MV-4-11 (cell line): ENCODE measurements around the gene RNF19B.
A peak's percentile ranks its signal among the peaks of the same experiment; 100 is the strongest.

Experiments used
- DNase-seq: peaks from one replicate; lab custom pipeline; 2025; lab: John Stamatoyannopoulos, UW

The RNF19B gene

DNA sequence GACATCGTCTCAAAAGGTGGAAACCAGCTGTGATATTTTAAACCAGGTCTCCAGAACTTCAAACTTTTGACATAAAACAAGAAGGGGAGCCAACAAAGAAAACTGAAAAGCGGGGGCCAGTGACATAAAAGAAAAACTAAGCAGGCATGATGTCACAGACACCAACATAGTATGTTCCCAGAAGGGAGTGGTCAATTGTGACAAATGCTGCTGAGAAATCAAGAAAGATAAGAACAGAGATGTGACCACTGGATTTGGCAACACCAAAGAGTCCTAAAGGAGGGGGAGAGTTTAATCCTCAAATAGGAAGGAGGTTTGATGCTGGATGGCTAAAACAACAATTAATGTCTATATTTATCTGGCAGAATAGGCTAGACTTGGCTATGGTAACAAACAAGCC lies 2.3 kb upstream of the RNF19B start:
- DNase-seq: peak; percentile 62

DNA sequence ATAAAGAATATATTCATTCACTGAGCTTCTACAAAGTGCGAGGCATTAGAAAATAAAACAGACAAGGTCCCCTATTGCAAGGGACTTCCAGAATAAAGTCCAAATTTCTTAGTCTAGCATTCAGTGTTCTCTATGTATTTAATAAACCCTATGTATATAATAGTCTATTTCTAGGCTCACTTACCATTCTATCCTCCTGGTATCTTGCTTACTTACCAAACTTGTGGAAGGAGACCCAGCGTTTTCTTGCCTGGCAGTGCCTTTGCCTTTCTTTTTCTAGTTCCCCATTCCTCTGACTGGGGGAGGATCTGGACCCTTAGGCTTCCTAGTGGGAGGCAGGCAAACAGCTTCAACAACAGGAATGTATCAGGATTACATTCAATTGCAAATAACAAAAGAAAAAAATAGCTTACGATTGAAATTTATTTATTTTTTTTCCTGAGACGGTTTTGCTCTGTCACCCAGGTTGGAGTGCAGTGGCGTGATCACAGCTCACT lies 690 bp upstream of the RNF19B start:
- DNase-seq: peak; percentile 38

DNA sequence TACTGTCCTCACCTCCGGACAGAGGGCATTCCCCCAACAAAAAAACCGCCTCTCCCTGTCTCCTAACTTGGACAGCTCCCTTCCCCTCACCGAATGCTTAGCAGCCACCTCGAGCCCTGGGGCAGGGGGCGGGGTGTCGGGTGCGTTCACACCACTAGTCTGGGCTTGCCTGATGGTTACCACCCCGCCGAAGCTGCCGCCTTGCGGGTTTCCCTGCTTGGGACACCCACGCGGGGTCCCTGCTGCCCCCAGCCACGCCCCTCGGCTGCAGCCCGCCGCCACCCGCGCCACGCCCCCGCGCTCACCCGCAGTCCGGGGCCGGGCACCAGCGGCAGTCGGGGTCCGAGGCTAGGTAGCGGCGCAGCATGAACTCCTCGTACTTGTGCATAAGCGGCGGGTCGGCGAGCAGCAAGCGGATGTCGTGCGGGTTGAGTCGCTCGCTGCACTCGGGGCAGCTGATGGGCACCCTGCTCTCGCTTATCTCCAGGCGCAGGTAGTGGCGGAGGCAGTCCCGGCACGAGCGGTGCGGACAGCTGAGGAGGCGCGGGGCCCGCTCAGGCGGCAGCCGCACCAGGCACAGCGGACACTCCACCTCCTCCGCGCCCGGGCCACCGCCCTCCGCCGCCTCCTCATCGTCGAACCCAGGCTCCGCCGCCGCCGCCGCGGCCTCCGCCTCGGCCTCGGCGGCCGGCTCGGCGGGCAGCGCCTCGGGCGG lies 706 bp downstream of the RNF19B start:
- peak; percentile 7 for DNase-seq

DNA sequence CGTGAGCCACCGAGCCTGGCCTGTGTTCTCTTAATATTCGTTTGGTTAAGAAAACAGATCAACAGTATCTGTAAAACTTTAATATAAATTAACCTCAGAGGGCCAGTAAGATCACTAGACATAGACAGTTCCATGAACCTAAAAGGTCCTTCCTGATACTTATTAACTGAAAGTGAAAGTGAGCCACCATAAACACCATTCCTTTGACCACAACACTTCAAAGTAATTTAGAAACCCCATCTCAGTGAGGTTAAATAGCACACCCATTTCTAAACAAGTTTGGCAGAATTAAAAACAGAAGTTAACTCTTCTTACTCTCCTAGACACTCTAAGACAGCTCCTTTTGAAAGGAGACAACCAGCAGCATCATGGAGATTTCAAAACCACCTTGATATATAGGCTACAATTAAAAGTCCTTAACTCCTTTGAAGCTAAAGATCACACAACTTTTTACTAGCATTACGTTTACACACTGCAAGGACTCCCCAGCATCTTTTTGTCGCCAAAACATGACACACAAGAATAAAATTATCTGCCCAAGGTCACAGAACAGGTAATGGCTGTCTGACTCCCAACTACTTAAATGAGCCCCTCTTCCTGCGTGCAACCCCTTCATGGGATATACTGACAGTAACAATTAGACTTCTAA lies 2.2 kb downstream of the RNF19B start:
- DNase-seq: peak; percentile 60

DNA sequence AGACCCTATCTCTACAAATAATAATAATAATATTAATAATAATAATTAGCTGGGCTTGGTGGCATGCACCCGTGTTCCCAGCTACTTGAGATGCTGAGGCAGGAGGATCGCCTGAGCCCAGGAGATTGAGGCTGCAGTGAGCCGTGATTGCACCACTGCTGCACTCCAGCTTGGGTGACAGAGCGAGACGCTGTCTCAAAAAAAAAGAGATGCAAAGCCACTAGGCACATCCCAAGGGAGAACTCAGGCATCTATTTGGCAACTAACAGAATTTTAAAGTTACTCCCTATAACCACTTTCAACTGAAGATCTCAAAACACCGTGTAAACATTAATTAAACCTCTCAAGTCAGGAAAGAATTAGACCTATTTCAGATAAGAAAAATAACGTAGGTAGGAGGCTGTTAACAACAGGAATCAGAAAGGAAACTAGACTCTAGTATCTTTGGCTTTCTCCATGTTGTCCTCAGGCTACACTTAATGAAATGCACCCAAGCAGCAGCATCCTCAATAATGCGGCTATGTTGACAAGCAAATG lies 3.7 kb downstream of the RNF19B start:
- DNase-seq: no peak

DNA sequence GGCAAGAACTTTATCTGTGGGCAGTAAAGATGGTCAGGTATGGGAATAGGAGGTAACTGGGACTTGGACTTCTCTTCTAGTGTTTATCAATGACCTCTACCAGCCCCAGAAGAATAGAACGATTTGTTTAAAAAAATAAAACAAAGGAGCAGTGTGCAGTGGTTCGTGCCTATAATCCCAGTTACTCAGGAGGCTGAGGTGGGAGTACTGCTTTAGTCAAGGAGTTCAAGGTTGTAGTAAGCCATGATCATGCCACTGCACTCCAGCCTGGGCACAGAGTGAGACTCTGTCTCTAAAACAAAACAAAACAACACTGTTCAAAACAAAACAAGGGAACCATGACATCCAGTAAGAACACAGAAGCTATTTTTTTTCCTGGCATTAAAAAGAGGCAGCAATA lies 4.3 kb downstream of the RNF19B start:
- DNase-seq: no peak

DNA sequence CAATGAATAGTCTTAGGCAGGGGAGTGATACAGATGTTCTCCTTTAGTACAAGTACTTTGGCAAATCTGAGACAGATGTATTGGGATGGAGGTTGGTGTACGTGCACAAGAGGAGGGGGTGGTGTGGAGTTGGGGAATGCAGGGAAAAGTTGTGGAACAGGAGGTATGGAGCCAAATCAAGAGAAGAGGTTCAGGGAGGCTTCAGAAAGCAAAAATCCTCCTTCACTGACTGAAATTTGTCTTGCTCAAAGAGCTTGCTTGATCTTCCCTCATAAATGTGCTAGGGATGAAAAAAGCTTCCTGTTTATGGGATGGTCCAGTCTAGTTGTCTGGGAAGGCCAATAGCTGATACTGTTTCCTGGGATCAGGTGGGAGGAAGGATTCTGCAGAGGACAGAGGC lies 5.8 kb downstream of the RNF19B start:
- no peak for DNase-seq

DNA sequence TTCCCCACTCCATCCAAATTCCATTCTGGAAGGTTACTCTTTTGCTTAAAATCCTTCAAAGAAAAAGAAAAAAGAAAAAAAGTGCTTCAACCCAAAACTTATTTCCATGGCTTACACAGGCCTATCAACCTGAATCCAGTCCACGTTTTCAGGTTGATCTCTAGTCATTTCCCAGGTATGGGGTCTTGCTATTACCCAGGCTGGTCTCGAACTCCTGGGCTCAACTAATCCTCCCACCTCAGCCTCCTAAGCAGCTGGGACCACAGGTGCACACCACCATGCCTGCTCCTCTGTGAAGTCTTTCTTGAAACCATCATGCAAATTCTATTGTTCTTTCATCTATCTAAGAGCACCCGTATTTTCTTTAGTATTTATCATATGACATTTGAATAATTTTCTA lies 7.6 kb downstream of the RNF19B start:
- DNase-seq: no peak

DNA sequence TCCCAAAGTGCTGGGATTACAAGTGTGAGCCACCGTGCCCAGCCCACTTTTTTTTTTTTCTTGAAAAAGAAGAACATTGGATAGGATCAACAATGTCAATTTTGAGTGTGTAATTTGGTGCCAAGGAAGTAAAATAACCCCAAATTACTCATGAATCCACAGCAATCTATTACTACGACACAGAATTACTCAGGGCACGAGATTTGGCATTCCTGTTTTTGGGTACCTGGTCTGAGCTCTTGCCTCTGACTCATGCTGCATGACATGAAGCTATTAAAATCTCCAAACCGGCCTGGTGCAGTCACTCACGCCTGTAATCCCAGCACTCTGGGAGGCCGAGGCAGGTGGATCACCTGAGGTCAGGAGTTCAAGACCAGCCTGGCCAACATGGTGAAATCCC lies 10.4 kb downstream of the RNF19B start:
- DNase-seq: no peak

DNA sequence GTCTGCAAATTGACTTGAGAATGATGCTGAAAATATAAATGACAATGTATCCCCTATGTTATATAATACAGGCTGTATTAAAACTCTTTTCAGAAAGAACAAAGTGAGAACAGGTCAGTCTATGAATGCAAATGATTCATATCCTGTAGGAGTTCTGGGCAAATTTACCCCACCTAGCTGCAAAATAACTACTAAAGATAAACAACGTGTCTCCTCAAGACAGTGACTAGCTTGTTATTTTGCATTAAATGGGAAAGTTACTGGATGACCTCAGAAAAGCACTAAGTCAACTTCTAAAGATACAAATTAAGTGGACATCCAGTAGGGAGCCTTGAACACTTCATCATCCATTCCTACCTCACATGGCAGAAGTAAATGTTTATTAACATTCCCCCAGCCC lies 11.1 kb downstream of the RNF19B start:
- no peak for DNase-seq

DNA sequence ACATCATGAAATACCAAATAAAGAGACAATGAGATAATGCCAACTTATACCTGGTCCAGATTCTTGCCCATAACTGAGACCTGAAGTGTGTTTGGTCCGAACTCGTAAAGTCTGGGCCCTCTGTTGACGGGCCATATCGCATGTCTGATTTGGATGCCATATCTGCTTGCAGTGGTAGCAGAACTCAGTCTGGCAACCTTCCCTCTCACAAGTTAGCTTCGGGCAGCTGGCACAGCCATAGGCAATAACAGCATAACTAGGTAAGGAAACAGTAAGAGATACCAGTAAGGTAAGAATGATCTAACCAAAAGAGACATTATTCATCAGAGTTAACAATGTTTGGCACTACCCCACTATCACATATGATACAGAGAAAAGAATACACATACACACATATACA lies 15.1 kb downstream of the RNF19B start:
- no peak for DNase-seq

DNA sequence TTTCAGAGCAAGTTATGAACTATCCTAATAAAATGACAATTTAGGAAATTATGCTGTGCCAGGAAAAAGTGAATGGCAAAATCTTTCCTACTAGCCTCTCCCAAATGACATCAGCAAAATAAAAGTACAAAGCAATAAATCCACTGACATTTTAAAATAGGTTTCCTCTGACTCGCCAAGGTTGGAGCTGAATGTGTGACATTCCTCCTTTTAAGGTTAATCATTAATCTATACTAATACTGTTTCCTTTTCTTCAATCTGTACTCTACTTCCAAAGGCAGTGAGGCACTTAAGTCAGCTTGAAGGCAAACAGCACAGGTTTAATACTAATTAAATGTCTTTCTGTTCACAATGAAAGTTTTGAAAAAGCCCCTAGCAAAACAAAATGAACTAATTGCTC lies 15.7 kb downstream of the RNF19B start:
- DNase-seq: no peak

DNA sequence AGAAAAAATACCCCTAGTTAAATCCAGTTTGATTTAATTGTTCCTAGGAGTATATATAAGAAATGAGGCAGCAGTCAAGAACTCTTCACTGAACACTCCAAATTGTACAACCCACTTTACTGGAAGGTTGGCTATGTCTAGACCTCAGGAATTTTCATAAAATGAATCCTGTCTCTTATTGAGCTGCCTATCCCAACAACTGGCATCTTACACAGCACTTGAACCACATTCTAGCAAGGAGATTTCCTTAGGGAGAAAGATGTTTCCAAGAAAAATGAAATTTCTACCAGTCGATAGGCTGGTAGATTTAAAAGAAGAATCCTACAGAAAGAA lies 16.3 kb downstream of the RNF19B start:
- no peak for DNase-seq

DNA sequence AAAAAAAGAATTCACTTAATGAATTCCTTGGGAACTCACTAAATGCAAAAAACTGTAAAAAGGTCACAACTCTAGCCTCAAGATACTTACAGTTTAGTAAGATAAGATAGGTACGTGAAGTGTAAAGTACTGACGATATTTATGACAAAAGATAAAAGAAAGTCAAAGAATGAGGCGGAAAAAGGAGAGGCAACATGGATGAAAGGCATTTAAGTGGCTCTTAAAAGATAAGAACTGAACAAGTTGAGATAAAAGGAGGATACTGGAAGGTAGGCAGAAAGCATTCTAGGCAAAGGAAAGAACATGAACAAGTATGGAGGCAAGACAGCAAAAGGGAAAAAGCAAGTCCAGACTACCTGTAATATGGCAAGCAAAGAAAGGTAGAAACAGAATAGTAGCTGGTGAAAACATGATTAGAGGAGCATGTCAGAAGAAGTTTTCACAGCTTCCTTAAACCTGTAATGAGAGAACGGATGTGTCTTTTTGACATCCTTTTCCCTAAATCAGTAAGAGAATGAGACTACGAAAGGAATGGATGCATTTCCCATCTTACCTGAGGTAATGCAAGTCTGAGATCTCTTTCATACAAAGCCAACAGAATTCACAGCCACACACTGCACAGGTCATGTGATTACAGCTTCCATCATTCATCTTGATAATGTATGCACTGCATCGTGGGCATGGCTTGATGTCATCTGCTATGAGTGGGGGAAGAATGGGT lies 16.8 kb downstream of the RNF19B start:
- DNase-seq: no peak

DNA sequence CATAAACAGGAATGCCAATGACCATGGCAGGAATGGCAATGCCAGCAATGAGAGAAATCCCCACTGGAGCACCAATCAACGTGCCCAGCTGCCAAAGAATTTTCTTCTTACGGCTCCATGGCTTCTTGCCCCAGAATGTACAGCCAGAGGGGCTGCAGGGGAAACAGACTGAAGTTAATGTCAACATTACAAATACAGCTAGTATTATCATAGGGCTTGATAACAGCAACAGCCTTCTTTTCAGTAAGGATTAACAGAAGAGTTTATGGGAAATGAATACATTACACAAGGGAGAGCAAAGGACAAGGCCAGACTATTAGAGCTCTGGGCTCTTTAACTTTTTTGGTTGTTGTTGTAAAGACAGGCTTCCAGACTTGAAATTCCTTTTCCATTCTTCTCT lies 18.2 kb downstream of the RNF19B start:
- DNase-seq: no peak

DNA sequence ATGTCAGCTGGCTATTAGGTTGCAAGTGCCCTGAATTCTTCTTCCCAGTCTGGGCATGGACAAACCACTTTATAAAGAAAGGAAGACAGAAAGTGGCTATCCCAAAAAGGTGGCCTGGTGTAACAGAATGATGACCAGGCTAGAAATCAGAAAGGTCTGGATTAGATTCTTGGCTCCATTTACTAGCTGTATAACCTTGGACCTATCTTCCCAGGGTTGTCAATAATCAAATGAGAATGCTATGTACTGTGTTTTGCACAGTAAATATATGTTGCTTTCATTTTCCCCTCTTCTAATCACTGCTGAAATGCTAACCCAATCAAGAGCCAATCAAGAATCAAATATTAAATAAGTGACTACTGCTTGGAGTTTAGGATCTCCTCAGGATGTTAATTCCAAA lies 20.4 kb downstream of the RNF19B start:
- DNase-seq: no peak

DNA sequence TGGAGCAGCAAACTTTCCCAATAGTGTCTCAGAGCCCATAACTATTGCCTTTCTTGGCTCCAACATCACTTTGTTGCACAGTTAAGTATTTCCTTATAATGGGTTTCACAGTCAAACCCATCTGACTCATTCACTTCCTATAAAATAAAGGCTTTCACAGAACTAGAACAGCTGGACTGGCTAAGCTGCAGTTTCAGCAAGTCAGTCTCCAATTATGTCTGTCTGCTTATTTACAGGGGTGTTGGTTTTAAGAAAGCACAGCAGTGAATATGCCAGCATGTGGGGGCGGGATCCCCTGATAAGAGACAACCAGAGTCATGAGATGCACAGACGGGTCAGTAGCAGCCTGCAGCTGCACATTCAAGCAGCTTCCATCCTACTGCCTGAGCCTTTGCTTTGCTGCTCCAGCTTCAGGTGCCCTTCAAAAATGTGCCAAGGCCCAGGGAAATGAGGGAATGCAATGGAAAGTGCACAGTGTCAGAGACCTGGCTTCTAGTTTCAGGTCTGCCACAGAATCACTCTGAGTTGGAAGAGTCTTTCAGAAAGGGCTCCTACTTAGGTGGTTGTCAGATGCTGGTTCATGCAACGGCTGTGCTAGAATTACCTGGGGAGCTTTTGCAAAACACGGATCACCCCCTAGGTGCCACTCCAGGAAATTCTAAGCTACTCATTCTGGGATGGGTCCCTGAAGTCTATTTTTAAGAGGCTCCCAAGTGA lies 24.8 kb downstream of the RNF19B start:
- DNase-seq: peak; percentile 90

DNA sequence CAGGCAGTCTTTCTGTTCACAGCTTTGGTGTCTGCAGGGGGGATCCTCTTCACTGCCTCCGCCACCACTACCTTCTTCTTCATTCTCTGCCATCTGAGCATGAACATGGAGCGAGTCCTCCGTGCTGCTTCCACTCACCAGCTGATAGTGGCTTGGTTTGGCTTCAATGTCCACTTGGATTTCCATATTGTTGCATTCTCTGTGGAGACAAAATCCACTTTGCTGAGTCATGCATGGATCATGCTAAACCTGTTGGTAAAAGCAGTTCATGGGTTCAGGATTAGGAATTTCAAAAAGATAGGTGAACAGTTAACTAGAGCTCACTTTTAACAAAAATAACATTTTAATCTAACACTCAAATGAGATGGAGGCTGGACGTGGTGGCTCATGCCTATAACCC lies 27.5 kb downstream of the RNF19B start:
- no peak for DNase-seq

DNA sequence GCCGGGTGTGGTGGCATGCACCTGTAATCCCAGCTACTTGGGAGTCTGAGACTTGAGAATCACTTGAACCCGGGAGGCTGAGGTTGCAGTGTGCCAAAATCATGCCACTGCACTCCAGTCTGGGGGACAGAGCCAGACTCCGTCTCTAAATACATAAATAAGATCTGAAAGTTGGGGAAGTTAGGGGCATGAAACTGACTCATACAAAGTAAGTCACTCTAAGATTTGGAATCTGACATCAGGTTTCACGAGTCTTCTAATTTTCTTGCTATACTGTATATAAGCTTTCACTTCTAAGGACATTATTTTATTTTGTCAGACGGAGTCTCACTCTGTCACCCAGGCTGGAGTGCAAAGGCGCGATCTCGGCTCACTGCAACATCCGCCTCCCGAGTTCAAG lies 30.1 kb downstream of the RNF19B start:
- no peak for DNase-seq

DNA sequence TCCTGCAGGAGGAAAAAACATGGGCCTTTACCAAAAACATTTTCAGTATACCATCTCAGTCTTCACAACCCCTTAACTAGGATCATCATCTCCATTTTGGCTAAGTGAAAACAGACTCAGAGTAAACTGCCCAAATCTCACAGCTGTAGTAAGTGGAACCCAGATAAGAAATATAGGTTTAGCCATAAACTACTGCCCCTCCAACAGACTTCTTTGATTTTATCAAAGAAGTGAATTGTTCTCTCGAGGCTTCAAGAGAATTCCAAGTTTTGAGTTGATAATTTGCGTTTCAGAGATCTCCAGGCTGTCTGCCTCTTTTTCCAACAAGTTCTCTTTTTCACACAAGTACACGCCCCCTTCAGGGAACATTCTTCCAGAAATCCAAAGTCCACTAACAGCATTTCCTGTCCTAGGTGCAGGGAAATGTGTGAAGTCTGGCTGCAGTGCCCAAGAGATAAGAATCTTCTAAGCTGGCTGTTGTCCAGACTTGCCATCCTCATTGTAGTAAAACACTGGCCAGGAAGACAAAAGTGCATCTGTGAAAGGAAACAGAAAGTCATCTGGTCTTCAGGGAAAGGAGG lies 30.8 kb downstream of the RNF19B start:
- no peak for DNase-seq

DNA sequence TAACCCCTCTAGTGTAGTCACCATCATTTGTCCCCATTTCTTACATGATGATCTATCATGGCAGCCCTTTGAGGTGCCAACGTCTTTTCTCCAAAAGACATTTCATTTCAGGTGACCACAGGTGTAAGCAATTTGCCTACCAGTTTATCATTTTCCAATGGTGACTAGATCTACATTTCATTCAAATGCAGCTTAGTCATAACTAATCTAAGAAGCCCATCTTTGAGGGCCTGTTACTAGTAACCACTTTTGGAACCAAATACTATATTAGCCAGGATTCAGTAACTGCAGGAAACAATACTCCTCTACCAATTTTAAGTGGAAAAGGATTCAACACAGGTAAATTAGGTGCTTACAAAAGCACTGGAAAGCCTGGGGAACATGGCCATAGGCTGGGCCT lies 32.8 kb downstream of the RNF19B start:
- no peak for DNase-seq

DNA sequence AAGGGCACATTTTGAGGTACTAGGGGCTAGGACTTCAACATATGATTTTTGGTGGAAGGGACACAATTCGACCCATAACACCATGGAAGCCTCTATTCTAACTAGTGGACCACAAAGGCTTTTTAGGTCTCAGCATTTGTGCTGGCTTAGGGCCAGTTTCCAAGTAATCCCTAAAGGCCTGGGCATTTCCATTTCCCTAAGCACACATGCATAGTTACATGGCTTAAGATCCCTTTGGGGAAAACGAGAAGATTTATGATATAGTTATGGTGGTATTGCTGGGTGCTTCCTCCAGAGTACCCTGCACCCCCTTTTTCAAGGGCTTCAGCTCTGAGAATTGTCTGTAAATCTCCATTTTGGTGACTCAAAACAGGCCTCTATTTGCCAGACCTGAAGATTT lies 35.2 kb downstream of the RNF19B start:
- no peak for DNase-seq
